Stimulated activated CD4-positive, alpha-beta T cell treated with anti-CD3 and anti-CD28 coated beads, Interleukin-1b, Interleukin-23, amount 100 ng/mL, for 48 hours (primary cell): Measurements from ENCODE around the gene FOSL2.
"Not testable (repeated sequence)": the region's sequence is repeated elsewhere in the genome, so short reads cannot be mapped to it uniquely, and the experiment has no call there.

ENCODE experiments used
- DNase-seq: peaks from one replicate; pipeline ENCODE4 v3.0.0-alpha.2; 2020

The FOSL2 gene

DNA sequence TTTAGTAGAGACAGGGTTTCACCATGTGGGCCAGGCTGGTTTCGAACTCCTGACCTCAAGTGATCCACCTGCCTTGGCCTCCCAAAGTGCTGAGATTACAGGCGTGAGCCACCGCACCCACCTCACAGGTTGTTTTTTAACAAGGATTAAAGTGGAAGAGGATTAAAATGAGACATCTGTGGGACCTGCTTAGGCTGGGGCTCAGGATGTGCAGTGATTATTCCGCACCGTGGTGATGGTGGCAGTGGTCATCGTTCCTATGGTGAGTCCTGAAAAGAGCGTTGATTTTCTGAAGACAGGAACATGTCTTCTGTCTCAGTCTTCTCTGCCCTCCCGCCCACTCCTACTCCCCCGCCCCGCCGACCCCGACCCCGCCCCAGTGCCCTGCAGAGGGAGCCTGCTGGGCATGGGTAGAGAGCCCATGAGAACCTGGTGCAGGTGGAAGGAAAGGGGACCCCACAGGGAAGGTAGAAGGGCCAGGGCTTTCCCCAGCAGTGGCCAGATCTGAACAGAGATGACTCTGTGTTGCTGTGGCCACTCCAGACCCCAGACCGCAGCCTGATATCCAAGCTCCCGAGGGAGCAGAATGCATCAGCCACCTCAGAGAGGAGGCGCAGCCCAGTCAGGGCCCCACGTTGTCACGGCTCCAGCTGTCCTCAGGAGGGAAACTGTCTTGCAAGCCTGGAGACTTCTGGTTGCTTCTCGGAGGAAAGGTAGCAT, 34.5 kb upstream of the FOSL2 start:
- no peak for DNase-seq

DNA sequence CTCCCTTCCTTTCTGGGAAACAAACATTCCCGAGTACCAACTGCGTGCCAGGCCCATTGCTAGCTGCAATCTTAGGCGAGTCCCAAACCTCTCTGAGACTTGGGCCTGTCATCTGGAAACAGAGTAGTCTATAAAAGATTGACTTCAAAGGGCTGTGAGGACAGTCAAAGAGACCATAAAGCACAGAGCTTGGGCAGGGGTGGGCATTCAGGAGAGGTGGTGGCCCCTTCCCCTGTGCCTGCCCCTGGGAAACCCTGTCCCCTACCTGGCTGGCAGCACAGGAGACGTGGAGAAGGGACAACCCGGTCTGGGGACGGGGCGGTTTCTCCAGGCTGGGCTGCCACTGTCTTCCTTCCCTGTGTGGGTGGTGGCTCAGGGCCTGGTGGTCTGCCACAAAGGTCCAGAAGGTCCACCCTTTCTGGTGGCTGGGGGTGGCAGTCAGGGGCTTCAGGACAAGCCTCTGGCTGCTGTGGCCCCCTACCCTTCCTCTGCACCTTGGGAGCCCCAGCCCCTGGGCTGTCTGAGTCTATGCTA, 33.9 kb upstream of the FOSL2 start:
- DNase-seq: no peak

DNA sequence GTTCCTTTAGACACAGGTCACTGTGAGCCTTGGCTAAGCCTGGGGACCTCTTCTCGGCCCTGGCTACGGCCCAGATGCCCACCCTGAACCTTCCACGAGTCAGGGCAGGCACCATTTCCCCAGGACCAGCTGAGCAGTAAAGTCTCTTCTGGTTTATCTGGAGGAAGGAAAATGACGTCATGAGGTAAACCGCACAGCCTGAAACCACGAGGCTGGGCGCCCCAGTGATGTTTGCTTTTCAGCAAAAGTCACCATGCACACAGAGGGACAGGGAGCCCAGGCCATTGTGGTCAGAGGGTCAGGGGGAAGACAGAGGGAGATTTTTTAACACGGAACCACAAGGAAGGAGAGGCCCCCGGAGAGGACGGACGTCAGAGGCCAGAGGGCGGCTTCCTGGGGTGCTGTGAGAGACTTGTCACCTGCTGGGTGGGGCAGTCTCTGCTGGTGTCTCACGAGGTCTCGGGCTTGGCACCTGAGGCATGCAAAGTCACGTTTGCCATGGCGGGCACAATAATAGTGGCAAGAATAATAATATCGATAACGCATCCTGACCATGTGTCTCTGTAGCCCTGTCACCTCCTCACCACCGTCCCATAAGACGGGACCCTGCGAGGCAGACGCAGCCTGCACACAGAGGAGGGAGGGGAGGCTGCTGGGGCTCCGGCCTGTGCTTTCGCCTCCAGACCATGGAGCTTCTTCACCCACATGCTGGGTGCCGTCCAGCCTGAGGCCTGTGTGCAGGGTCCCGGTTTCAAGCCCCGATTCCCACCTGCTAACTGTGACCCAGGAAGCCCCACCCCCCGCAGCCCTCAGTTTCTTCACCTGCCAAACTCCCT, 33.2 kb upstream of the FOSL2 start:
- peak; percentile 82 for DNase-seq

DNA sequence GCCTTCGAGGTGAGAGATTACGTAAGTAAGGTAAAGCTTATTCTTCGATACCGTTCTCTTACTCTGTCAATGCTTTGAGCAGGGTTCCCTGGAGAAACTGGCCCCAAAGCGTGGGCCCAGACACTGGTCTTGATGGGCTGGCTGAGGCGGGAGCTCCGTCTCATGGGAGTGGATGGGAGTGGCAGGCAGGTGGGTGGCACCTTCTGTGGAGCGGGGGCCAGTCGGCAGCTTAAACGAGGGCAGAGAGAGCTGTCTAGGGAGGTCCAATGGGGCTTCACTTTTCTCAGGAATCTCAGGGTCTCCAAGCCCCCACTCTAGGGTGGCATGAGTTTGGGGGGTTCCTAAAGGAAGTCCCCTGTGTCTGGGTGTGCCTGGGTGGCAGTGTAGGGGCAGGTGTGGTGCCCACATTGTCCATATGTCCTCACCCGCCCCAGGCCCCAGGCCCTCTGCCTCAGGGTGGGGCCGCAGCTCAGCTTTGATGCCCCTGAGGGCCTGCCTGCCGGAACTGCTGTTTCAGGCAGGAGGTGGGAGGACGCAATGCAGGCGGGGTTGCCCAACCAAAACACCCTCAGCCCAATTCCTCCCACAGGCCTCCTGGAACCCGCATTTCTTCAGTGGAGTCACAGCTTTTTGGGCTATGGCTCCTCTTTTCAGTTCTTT, 32.5 kb upstream of the FOSL2 start:
- no peak for DNase-seq

DNA sequence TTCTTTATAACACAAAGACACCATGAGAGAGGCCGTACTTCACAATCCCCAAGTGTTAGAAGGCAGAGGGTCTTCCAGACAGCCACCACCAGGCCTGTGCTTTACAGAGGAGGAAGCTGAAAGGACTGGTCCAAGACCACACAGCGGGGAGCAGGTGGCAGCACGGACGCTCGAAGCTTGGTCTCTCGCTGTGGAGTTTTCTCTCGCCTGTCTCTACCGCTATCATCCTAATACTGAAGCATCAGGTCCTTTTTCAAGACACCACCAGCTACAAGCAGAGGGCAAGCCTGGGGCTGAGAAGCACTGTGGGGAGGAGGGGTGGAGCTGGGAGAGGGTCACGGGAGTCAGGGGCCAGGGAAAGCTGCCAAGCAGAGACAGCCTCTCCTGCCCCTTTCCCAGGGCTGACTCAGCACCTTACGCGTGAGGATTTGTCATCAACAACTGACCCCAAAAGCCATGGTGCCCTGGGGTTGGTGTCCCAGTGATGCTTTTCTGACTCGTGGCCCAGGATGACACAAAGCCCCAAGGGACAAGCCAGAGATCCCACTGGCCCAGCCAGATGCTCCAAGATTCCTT, 31.9 kb upstream of the FOSL2 start:
- DNase-seq: peak; percentile 35

DNA sequence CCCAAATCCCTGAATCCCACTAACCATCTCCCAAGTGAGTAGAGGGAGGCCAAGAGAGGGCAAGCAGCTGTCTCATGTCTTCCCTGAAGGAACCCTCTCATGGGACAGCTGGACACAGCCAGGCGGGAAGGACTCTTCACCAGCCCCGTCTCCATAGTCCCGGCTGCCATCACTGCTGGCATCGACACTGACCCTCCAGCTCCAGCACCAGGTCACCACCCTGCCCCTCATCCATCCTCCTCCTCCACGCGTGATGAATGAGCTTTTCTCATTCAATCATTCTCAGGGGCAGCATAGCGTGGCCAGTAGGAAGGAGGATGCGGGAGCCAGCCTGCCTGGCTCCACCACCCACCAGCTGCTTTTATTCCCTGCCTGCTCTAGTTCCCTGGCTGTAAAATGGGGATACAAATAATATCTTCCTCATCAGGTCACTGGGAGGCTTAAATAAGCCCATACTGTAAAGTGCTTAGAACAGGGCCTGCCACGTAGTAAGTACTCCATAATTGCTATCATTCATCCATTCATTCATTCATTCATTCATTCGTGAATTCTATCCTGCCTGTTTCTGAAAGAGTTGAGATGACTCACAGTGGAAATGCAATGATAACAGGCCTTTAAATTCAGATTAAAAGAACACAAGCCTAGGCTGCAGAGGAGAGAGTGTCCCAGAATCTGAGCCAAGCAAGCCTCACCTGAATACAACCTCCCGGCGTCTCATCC, 30.5 kb upstream of the FOSL2 start:
- DNase-seq: no peak

DNA sequence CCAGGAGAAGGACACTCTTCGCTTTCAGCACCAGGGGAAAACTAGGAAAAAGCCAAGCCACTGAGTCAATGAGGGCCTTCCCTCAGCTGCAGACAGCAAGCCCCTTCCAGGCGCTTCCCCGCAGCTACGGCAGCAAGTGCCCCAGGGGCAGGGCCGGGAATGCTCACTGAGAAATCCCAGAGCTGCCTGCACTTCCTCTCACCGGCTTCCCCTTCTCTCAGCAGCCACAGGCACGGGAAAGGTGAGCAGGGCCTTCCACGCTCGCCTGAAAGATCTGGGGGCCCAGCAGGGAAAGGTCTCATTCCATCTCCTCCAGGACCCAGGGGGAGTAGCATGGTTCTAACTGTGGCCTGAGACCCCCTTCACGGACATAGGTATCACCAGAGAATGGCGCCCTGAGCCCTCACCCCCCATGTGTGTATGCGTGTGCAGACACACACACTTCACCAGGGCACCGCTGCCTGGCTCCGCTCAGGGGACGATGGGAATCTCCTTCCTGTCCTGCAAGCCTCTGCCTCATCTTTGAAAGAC, 29.6 kb upstream of the FOSL2 start:
- no peak for DNase-seq

DNA sequence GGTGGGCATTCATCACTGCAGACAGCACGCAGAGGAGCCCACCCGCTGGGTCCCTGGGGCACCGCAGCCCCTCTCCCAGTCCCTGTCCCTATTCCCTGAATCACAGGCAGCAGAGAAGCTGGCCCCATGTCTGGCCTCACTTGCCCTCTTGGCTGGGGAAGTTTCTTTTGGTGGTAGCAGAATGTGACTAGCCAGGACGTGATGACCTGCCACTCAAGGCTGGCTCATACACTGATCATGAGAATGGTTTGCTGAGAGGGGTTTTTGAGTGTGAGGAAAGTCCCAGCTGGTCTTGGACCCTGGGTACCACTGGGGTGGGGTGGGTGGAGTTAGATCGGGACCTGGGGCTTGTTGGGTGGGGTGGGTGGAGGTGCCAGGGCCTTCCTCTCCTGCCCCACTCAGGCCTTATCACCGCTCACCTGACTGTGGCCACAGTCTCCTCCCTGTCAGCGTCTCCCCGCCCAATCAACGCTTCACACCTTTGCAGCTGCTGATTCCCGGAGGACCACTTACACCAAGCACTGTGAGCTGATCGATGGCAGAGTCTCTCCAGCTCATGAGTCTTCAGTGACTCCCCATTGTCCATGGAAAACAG, 28.9 kb upstream of the FOSL2 start:
- DNase-seq: no peak

DNA sequence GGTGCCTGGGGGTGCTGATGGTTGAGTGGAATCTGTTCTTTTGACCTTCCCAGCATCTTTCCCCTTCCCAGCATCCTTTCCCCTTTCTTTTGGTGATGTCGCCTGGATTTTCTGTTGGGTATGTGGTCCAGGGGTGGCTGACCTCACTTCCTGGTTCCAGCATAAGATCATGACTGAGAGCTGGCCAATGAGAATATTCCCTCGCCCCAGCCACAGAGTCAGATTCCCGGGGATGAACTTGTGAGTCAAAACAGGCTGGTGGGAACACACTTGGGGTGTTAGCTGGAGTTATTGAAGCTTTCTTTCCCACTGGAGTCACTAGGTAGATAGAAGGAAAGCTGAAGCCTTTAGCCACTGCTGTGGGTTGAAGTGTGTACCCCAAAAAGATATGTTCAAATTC, 28.0 kb upstream of the FOSL2 start:
- no peak for DNase-seq

DNA sequence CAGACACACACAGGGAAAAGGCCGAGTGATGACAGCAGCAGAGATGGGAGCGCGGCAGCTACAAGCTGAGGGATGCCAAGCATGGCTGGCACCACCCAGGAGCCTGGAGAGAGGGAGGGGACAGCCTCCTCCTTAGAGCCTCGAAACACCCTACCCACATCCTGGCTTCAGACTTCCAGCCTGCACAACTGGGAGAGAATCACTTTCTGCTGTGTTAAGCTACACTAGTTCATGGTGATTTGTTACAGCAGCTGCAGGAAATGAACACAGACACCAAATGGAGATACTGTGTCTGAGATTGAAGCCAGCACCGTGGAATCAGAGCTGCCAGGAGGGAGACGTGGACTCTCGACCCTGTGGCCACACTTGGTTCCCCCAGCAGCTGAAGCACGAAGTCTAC, 27.5 kb upstream of the FOSL2 start:
- DNase-seq: no peak

DNA sequence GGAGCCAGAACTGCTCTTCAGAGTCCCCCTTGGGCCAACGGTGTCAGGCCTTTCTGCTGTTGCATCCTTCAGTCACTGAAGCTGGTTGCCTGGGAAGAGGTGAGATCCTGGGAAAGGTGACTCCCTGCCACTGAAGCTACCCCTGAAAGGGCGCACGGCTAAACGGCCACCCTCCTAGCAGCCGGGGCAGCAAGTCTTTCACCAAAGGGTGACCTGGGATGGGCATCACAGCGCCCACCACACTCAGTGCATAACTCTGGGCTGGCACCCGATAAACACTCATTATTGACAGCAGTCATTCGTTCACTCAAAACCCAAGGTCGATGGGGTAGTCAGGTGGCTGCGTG, 26.5 kb upstream of the FOSL2 start:
- no peak for DNase-seq

DNA sequence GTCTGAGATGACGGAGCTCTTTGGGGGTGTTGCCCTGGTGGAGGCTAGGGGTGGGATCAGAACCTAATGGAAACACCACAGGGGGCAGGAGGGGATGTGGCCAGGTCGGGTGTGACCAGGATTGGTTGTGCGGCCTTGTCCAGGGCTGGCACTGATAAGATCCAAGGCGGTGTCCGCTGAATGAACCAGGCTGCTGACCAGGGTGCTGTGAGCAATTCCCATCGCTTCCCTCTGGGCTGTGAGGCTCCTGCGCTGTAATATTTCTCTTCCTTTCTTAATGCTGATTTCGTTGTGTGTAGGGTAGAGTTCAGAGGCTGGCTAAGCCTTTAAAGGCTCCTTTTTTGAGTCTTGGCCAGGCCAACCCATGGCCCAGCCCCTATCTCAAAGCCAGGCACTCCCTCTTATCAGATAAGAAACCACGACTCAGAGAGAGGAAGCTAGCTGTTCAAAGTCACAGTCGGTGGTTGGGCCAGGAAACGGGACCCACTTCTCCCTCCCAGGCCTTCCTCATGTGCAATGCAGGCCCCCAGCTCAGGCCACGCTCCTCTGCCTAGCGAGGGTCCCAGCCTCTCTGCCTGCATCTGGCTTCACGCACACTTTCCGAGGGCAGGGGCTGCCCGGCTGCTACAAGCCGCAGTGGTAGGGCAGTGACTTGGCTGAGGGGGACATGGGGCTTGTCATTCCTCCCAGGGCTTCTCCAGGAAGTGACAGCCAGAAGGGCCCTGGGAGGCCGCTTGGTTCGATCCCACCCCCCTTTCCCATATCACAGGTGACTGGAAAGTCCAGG, 26.0 kb upstream of the FOSL2 start:
- DNase-seq: peak; percentile 53

DNA sequence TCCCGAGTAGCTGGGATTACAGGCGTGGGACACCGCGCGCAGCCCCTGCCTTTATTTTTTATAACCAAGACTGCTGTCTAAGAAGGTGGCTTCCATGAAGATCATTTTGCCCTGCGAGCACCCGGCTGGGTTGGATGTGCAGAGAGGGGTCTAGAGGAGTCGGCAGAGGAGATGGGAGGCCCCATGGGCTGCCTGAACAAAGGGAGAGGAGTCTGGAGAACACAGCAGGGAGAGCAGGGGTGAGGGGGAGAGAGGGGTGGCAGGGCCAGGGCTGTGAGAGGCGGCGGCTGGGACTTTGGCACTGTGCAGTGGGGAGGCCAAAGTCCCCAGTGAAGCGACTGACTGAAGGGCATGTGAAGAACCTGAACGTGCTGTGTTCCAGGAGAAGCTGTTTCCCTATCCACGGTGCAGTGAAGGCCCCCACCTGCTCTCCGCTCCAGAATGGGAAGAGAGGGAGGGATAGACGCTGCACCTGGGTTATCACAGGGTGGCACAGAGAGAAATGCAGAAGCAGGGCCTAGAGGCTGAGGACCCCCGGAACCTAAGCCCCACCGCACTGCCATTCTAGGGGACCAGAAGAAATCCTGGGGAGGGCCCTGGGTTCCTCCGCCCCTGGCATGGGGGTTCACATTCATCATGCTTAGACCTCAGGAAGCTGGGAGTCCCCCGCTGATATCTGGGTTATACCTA, 24.8 kb upstream of the FOSL2 start:
- DNase-seq: no peak

DNA sequence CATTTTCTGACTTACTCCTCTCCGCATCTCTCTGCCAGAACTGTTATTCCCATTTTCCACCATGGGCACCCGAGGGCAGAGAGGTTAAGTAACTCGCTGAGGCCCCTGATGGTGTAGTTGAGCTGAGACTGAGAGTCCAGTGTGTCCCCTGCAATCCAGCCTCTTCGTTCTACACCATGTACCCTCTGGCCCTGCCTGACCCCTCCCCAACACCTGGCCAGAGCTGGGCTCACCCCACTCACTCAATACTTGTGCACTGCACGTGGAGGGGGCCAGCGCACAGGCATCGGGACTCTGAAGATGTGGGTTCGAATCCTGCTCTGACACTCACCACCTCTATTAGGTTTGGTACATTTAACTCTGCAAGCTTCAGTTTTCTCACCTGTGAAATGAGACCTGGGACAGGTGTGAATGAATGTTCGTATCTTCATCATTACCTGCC, 24.3 kb upstream of the FOSL2 start:
- no peak for DNase-seq

DNA sequence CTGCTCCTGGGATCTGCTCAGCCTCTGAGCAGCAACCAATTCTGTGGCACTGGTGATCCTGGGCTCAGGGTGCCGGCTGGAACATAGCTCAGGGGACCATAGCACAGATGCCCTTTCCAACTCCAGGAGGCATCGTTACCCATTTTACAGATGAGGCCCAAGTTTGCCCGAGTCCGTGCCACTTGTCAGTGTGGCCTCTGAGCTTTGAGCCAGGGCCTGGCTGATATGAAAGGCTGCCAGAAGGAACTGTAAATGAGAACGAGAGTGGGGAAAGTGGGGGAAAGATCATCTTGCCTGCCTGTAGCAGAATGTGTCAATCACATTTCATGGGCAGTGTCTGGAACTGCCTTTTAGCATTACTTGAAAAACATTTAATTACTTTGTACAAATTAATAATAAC, 23.3 kb upstream of the FOSL2 start:
- no peak for DNase-seq

DNA sequence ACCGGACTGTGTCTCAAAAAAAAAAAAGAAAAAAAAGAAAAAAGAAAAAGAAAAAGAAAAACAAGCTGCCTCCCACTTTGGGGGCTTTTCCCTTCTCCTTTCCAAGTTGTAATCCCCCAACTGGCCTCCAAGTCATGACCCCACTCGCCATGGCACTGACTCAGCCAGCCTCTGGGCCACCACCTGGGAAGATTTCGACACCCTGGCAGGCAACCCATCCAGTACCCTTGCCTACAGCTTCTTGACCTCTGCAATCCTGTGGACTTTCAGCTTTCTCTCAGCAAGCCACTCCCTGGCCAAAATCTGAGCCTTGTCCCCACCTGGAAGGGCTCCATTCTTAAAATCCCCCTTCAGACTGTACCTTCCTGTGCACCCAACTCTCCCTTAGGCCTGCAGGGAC, 22.3 kb upstream of the FOSL2 start:
- DNase-seq: no peak

DNA sequence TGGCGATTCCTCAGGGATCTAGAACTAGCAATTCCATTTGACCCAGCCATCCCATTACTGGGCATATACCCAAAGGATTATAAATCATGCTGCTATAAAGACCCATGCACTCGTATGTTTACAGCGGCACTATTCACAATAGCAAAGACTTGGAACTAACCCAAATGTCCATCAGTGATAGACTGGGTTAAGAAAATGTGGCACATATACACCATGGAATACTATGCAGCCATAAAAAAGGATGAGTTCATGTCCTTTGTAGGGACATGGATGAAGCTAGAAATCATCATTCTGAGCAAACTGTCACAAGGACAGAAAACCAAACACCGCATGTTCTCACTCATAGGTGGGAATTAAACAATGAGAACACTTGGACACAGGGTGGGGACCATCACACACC, 20.9 kb upstream of the FOSL2 start:
- not testable (repeated sequence) for DNase-seq

DNA sequence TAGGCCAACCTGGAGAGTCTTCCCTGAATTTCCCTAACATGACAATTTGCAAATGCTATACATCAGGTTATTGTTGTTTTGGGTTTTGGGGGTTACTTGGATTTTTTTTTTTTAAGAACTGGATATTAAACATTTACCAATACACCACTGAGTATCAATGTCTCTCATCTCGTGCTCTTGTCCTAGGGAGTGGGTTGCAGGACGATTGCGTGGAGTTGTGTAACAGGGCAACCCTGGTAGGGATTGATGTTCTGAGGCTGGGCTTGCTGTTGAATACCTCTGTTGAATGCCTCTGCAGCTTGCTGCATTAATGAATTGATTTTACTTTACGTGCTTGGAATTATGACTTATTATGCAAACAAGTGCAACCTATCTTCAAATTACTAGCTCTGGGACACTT, 18.8 kb upstream of the FOSL2 start:
- no peak for DNase-seq

DNA sequence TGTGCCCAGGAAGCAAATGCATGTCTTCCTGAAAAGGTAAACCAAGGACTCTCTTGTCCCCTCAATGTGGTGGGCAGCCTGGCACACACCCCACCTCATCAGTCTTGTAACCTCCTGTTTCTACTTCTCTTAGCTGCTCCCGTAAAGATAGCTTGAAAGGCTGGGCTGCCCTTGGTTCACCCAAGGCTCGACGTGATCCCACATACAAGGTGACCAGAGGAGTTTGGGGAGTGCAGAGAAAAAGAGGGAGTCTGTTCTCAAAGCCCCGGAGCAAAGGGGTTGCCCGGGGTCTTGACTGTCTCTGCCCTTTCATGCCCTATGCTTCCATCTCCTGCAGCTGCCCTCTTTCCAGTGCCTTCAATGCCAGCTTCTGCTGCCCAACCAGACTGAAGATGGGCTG, 18.3 kb upstream of the FOSL2 start:
- no peak for DNase-seq

DNA sequence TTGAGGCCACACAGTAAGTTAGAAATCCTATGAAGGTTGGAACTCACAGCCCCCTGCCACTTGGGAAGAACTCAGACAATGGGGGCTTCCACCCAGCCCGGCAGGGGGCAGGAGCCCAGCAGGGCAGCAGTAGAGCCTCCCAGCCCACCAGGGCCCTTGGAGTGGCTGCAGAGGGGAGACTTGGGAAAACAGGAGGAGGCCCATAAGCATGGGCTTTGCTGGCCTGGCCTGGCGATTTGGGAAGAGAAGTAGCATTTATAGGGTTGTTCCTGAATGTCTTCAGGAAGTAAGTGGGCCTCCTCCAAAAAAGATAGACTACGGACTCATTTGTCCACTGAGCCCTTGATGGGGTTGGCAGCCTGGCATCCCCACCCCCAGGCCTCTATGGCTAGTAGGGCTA, 17.4 kb upstream of the FOSL2 start:
- DNase-seq: no peak
